GM18520 (cell line): ENCODE measurements around the gene ELAVL2.

Source experiments
- ATAC-seq: cut with Tn5 transposase; IDR thresholded peaks from one replicate; pipeline ENCODE4 v1.9.1; 2021; ENCODE audit not compliant: unreplicated experiment

The ELAVL2 gene

GRCh38 chr9:23774266-23774665 is 51.8 kb downstream of the ELAVL2 start:
- no peak for ATAC-seq

GRCh38 chr9:23772385-23772783 is 53.7 kb downstream of the ELAVL2 start:
- no peak for ATAC-seq

GRCh38 chr9:23771746-23772384 is 54.2 kb downstream of the ELAVL2 start:
- no peak for ATAC-seq

GRCh38 chr9:23769307-23769935 is 56.6 kb downstream of the ELAVL2 start:
- no peak for ATAC-seq

GRCh38 chr9:23768861-23769260 is 57.2 kb downstream of the ELAVL2 start:
- no peak for ATAC-seq

- no peak for ATAC-seq
Observed at GRCh38 chr9:23766613-23767012, 59.4 kb downstream of the ELAVL2 start.

- ATAC-seq = no peak
Observed at GRCh38 chr9:23765561-23765960, 60.5 kb downstream of the ELAVL2 start.

- no peak for ATAC-seq
Observed at GRCh38 chr9:23764219-23764618, 61.8 kb downstream of the ELAVL2 start.

- no peak for ATAC-seq
Observed at GRCh38 chr9:23754551-23754950, 71.5 kb downstream of the ELAVL2 start.

- no peak for ATAC-seq
Observed at GRCh38 chr9:23752859-23753258, 73.2 kb downstream of the ELAVL2 start.

- ATAC-seq = no peak
Observed at GRCh38 chr9:23751633-23752032, 74.4 kb downstream of the ELAVL2 start.

- no peak for ATAC-seq
Observed at GRCh38 chr9:23750808-23751207, 75.2 kb downstream of the ELAVL2 start.

GRCh38 chr9:23747088-23748075 is 78.7 kb downstream of the ELAVL2 start:
- ATAC-seq = no peak

GRCh38 chr9:23746317-23746716 is 79.7 kb downstream of the ELAVL2 start:
- ATAC-seq = no peak

GRCh38 chr9:23743036-23743435 is 83.0 kb downstream of the ELAVL2 start:
- no peak for ATAC-seq

- no peak for ATAC-seq
Observed at GRCh38 chr9:23741351-23741750, 84.7 kb downstream of the ELAVL2 start.

GRCh38 chr9:23740531-23740930 is 85.5 kb downstream of the ELAVL2 start:
- no peak for ATAC-seq

- no peak for ATAC-seq
Observed at GRCh38 chr9:23739753-23740152, 86.3 kb downstream of the ELAVL2 start.

- no peak for ATAC-seq
Observed at GRCh38 chr9:23736293-23736692, 89.7 kb downstream of the ELAVL2 start.

GRCh38 chr9:23733495-23734078 is 92.5 kb downstream of the ELAVL2 start:
- no peak for ATAC-seq

GRCh38 chr9:23731353-23731752 is 94.7 kb downstream of the ELAVL2 start:
- ATAC-seq = no peak
